C4-2B (cell line): ENCODE data around the gene TAAR8.
"Not testable (repeated sequence)": the region's sequence is repeated elsewhere in the genome, so short reads cannot be mapped to it uniquely, and the experiment has no call there.

Experiments
- H3K27ac ChIP-seq: fragments of 450-650 bp; 2 replicates; pipeline ENCODE4 v1.5.1; 2017
- CTCF ChIP-seq: fragments of 450-650 bp; conservative IDR thresholded peaks from 2 replicates; pipeline ENCODE4 v1.5.1; 2017; ENCODE audit warnings: mild to moderate bottlenecking
- ZFX ChIP-seq: fragments of 450-650 bp; IDR thresholded peaks from 2 replicates; pipeline ENCODE4 v1.6.1; 2017

TAAR8 gene

GRCh38 chr6:132551214-132551613 is 1.3 kb upstream of the TAAR8 start:
- H3K27ac ChIP-seq, result no peak overlapping the region
- TF ChIP-seq CTCF (no peak), ZFX (no peak)

DNA sequence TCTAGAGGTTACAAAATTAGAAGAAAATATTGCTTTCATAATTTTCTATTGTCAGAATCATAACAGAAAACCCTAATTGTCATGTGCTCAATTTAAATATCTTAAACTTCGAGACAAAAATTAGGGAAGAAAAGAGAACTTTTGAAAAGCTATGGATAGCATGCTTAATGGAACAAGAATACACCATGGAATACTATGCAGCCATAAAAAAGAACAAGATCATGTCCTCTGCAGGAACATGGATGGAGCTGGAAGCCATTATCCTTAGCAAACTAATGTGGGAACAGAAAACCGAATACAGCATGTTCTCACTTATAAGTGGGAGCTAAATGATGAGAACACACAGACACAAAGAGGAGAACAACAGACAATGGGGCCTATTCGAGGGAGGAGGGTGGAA is 7.6 kb downstream of the TAAR8 start:
- not testable (repeated sequence) for H3K27ac ChIP-seq

DNA sequence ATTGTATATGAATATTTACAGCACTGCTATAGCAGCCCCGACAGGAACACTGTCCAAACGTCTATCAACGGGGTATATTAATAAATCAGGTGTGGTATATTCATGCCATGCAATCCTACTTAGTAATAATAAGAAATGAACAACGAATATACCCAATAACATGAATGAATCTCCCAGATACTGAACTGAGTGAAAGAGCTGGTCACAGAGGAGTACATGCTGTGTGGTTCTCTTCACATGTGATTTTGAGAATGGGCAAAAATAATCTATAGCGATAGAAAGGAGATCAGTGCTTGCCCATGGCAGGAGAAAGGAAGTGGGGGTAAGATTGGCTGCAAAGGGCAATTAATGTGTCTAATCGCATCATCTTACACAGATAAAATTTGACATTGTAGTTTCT is 13.9 kb downstream of the TAAR8 start:
- no peak overlapping the region for H3K27ac ChIP-seq
- TF ChIP-seq CTCF (no peak), ZFX (no peak)

DNA sequence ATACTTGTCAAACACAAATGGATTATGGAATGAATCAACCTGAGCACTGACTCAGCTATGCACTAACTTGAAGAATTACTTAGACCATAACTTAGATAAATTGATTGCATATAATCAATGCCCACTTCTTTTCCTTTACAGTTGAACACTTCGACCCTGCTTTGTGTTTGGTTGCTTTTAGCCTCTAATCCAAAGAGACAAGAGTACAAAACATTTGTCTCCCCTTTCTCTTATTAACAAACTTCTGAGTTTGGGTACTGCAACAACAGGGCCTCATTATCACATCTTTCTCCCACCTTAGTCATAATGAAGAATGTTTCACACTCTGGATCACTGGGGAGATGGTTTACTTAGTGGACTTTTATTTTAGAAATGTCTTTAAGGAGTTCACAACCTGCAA is 15.1 kb downstream of the TAAR8 start:
- TF ChIP-seq ZFX (no peak), CTCF (no peak)
- H3K27ac ChIP-seq, result no peak overlapping the region

GRCh38 chr6:132568611-132569010 is 16.1 kb downstream of the TAAR8 start:
- TF ChIP-seq ZFX, result no peak
- no peak for TF ChIP-seq CTCF
- no peak overlapping the region for H3K27ac ChIP-seq

GRCh38 chr6:132569170-132569569 is 16.7 kb downstream of the TAAR8 start:
- H3K27ac ChIP-seq, result no peak overlapping the region
- TF ChIP-seq ZFX, result no peak
- no peak for TF ChIP-seq CTCF

GRCh38 chr6:132570221-132570777 is 17.8 kb downstream of the TAAR8 start, which contains the start of gene TAAR6:
TAAR6 (plus strand) TSS chr6:132570322; CDS start chr6:132570322, 0 bp downstream.
- TF ChIP-seq CTCF (no peak), ZFX (no peak)
- H3K27ac ChIP-seq, result no peak within 1 kb of the TSS

- TF ChIP-seq CTCF, result no peak
- no peak for TF ChIP-seq ZFX
These were observed 19.3 kb downstream of the TAAR8 start for GRCh38 chr6:132571774-132572173.

More at GRCh38 chr6:132571774-132572173, 19.3 kb downstream of the TAAR8 start:
- H3K27ac ChIP-seq, result no peak overlapping the region
